HuH-7 (cell line): Measurements from ENCODE around the gene TCF12.
"Not testable (repeated sequence)": the region's sequence is repeated elsewhere in the genome, so short reads cannot be mapped to it uniquely, and the experiment has no call there.

ENCODE experiments used
- DNase-seq: peaks from one replicate; pipeline ENCODE4 v3.0.0; 2011; ENCODE audit warnings: low spot score

TCF12 gene

DNA sequence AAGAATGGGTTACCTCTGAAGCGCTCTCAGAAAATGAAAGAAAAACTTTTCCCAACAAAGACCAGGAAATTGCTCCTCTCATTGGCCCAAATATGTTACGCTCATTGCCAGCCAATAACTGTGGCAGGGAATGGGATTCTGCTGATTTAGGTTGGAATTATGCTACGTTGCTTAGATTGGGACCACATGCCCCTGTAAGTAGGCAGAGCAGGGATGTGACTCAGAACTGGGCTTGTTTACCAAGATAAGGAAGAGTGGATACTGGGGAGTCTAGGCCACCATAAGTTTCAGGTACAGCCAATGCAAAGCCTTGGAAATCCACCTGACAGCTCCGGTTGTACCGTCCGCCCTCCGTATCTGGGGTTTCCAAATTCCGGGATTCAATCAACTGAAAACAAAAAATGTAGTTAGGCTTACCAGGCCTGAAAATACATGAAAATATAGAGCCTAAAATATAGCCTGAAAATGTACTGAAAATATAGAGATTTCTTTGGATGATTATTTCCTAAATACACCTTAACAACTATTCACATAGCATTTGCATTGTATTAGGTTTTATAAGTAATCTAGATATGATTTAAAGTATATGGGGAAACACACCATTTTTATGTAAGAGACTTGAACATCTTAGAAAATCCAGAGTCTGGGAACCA, 1.5 kb upstream of the TCF12 start:
- no peak for DNase-seq

GRCh38 chr15:56917652-56918045, 795 bp upstream of the TCF12 start:
- no peak for DNase-seq

GRCh38 chr15:56919031-56919608, 676 bp downstream of the TCF12 start:
- DNase-seq, result peak; percentile 36

DNA sequence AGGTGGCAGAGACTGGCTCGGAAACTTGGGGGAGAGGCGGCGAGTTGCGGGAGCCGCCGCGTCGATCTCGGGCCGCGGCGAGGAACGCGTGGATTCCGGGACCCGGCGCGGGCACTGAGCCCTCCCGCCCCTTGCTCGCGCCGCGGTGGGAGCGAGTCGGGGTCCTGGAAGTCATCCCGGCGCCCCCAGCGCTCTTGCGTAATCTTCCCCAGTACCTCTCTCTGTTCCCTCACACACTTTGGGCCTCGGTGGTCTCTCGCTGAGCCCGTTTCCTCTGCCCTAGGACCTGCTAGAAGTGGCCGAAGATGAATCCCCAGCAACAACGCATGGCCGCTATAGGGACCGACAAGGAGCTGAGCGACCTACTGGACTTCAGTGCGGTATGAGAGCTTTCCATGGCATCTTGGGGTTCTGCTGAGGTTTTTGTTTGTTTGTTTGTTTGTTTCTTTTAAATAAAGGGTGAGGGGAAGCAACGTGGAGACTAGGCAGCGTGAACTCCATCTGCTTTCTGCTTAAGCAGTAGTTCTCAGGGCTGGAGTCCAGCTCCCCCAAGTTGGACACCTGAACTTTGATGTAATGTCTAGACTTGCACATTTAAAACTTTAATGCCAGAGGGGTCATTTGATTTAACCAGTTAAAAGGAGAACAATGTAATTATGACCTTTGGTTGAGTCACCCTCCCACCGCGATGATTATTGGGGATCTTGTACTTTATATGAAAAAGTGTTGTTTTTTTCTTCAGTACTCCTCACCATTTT, 1.3 kb downstream of the TCF12 start:
- peak; percentile 24 for DNase-seq

- DNase-seq, result no peak
These were observed 1.9 kb downstream of the TCF12 start for GRCh38 chr15:56920367-56920627.

DNA sequence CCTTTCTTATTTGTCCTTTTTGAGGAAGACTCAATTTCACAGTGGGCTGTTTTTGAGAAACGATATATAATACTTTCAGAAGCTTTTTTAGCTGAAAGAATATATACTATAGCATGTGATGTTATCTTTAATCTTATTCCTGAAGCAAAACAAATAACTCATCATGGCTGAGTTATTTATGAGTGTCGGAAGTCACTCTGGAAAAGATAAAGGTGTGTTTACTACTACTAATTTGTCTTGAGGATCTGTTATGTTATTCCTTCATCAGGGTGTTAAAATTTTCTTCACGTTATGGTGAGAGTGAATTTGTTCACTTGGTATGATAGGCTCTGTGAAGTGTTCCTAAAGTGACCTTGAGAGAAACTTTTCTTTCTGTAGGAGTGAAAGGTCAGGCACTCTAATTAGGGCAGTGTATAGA, 4.7 kb downstream of the TCF12 start:
- no peak for DNase-seq

GRCh38 chr15:56927816-56928215, 9.4 kb downstream of the TCF12 start:
- DNase-seq, result no peak

DNA sequence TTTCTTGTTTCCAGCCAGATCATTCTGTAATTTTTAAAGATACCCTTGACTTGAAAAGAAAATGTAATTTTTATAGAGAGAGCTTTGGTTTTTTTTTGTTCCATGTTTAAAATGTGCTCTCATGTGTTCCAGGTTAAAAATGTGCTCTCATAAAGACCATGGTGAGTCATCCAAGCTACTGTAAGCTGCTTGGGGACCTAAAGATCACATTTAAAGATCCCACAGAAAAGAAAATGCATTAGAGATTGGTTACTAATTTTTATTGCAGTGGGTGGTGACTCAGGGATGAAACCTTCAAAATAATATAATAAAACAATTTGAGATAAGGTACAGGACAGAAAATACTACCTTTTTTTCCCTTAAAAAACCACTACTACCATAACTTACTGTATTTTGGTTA, 11.0 kb downstream of the TCF12 start:
- DNase-seq, result no peak

GRCh38 chr15:56929933-56930332, 11.5 kb downstream of the TCF12 start:
- DNase-seq, result no peak

GRCh38 chr15:56930669-56931313, 12.3 kb downstream of the TCF12 start:
- no peak for DNase-seq

DNA sequence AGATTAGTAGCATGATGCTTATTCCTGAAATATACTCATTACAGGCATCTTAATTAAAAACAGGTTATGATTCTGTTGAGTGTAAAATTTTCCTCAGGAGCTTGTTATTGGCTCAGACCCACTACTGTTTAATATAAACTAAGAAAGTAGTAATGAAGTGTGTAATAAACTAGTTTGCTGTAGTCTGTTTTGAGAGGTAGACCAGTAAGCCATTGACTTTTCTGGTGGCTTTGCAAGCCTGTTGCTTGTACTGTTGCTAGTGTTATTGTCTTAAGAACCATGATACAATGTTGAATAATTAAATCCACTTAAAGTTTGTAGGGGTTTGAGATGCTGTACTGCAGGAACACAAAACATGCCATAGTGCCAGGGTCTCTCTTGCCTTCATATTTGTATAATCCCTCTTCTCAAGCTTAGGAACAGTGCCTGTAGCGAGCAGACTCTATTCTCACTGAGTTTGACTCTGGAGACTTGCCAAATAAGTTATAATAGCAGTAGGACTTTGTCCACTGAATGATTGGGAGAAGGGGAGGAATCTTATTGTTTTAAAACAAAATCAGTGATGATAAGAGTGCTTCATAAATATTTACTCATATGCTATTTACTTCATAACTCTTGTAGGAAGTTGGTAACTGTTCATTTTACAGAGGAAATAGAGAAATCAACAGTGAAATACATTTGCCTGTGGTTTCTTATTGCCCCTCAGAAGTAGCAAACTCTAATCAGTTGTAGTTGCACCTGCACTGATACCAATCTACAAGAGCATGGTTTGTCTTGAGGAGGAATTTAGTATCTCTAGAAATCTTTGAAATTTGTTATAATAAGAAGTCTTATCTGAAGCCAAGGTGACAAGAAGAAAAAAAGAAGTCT, 13.4 kb downstream of the TCF12 start:
- no peak for DNase-seq

DNA sequence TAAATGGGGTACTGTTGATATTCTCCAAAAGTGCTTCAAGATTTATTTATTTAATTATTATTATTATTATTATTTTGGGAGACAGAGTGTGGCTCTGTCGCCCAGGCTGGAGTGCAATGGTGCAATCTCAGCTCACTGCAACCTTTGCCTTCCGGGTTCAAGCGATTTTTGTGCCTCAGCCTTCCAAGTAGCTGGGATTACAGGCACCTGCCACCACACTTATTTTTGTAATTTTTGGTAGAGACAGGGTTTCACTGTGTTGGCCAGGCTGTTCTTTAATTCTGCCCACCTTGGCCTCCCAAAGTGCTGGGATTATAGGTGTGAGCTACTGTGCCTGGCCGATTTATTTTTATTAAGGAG, 14.0 kb downstream of the TCF12 start:
- DNase-seq, result not testable (repeated sequence)

- no peak for DNase-seq
These were observed 15.0 kb downstream of the TCF12 start for GRCh38 chr15:56933410-56933809.

- no peak for DNase-seq
These were observed 15.4 kb downstream of the TCF12 start for GRCh38 chr15:56933811-56934210.

DNA sequence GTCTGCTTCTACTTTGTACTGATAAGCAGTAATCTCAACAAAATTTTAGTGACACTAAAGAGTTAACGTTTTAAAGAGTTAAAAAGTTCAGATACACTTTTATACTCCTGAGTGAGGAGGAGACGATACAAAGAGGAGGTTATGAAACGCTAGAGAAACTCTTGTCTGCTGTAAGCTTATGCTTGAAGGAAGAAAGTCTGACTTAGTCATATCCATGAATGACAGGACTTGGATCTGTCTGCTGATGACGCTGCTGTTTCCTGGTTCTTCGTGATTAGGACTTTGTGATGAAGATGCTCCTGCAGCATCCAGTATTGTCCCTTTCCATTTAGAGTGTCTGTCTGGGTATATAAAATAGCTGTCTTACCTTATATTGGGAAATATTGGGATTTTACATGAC, 15.8 kb downstream of the TCF12 start:
- no peak for DNase-seq

DNA sequence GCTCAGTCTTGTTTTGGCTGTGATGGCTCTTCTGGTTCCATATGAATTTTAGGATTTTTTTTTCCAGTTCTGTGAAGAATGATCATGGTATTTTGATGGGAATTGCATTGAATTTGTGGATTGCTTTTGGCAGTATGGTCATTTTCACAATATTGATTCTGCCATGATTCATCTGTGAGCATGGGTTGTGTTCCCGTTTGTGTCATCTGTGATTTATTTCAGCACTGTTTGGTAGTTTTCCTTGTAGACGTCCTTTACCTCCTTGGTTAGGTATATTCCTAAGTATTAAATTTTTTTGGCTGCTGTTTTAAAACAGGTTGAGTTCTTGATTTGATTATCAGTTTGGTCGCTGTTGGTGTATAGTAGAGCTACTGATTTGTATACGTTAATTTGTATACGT, 18.5 kb downstream of the TCF12 start:
- no peak for DNase-seq

DNA sequence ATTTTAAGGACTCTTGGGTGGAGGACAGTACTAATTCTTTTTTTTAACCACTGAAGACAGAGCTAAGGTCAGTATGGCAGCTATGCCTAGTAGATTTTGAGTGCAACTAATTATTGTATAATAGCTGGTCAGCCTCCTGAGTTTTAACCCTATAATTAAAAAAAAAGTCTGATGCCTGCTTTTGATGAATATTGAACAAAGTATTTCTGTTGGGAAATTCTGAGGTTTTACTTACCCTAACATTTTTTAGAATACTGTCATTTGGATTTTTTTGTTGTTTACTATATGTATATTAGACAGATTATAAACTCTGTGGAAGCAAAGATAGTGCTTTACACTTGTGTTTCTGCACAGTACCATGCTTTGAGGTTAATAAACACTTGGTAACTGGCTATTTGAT, 20.8 kb downstream of the TCF12 start:
- DNase-seq, result no peak

DNA sequence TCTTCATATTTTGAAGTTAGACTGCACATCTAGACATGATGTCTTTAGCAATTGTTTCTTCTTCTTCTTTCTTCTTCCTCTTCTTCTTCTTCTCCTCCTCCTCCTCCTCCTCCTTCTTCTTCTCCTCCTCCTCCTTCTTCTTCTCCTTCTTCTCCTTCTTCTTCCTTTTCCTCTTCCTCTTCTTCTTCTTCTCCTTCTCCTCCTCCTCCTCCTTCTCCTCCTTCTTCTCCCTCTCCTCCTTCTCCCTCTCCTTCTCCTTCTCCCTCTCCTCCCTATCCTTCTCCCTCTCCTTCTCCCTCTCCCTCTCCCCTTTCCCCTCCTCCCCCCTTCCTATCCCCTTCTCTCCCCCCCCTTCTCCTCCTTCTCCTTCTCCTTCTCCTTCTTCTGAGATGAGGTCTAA, 21.9 kb downstream of the TCF12 start:
- DNase-seq, result no peak

DNA sequence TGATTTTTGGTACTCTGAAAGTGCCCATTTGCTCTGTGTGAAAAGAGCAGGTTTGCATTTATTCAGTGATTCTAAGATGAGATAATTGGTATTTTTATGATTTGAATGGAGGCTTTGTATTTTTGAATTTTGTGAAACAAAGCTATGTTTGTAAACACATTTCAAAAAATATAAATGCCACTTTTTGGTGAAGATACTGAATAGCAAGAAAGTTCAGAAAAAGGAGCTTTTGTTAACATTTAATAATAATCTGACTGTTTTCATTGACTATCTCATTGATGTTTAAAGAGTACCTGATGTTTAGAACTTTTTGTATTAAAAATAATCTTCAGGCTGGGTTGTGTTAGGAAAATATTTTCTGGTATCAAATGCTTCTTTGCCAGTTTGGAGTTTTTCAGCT, 23.7 kb downstream of the TCF12 start:
- DNase-seq, result no peak

DNA sequence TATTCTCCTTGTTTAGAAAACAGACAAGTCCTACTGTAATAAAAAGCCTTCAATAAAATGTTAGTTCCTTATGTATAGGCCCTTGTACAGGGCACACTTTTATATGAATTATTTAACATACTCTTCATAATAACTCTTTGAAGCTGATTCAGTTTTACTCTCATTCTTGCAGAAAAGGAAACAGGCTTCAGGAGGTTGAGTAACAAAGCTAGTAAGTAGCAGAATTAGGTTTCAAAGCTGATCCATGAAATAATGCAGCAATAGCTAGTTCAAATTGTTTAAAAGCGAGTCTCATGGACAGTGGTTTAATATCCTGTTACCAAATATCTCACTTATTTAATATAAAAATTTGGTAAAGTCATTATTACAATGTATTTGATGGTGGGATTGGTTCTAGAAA, 25.0 kb downstream of the TCF12 start:
- no peak for DNase-seq

DNA sequence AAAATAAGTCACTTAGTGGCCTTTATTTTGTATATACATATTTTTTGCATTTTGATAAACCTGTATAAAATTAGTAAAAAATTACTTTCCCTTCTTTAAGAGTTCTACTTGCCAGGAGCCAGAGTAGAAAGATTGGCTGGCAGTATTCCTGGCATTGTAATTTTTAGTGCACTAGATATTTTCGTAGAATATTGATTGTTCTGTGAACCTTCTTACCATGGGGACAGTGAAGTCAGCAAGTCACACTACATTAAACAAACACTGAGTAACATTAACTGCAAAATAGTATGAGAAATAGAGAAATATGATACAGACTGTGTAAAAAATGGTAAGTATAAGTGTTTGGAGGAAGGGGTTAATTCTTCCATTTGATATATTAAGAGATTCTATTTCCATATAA, 26.0 kb downstream of the TCF12 start:
- DNase-seq, result no peak

- DNase-seq, result no peak
These were observed 27.7 kb downstream of the TCF12 start for GRCh38 chr15:56946150-56946549.
